H1 (cell line): ENCODE data around the gene UBE4B. TPM values are rescaled to one million over a fixed set of nuclear protein-coding genes. Genes with fewer than 3 reads are reported as not detected.

Experiments used
- CTCF ChIA-PET: fragments of 300-600 bp; sonication (Branson Sonifier 250); formaldehyde crosslinking; loops from one replicate; lab custom pipeline; 2021; ENCODE audit not compliant: partially characterized antibody; lab: Charles Lee
- POLR2A ChIA-PET: fragments of 300-600 bp; sonication (Branson Sonifier 250); formaldehyde crosslinking; loops from one replicate; lab custom pipeline; 2021; ENCODE audit warnings: inconsistent platforms; ENCODE audit not compliant: partially characterized antibody; lab: Charles Lee
- DNase-seq, 2 experiments: peaks; one replicate each; pipeline versions ENCODE4 v3.0.0 to v3.0.0-alpha.2; 2010 to 2022; ENCODE audit warnings: low spot score in 2 of 2, low read depth in 1 of 2, mixed read lengths in 1 of 2
- FAIRE-seq: peaks from 2 replicates; lab custom pipeline; 2011; peaks lifted over from hg19 to GRCh38; lab: Jason Lieb, UNC
- H2AFZ ChIP-seq: 2 replicates; pipeline ENCODE4 v1.8.1; 2012; ENCODE audit warnings: low read length, inconsistent platforms
- H2AK5ac ChIP-seq: 2 replicates; pipeline ENCODE4 v1.6.1; 2013; ENCODE audit warnings: low read depth, low read length
- H2BK120ac ChIP-seq: replicated peaks from 2 replicates; pipeline ENCODE3; 2013; ENCODE audit warnings: low read depth, low read length, inconsistent platforms
- H2BK12ac ChIP-seq: 2 replicates; pipeline ENCODE4 v1.6.1; 2013; ENCODE audit warnings: low read depth, low read length
- H2BK15ac ChIP-seq: 2 replicates; pipeline ENCODE4 v1.6.1; 2013; ENCODE audit warnings: low read length
- H2BK20ac ChIP-seq: 2 replicates; pipeline ENCODE4 v1.6.1; 2013; ENCODE audit warnings: low read length
- H2BK5ac ChIP-seq: 2 replicates; pipeline ENCODE4 v1.6.1; 2013; ENCODE audit warnings: low read depth, low read length
- H3K14ac ChIP-seq: 2 replicates; pipeline ENCODE4 v1.6.1; 2013; ENCODE audit warnings: inconsistent platforms; ENCODE audit not compliant: insufficient read length
- H3K18ac ChIP-seq: 2 replicates; pipeline ENCODE4 v1.6.1; 2013; ENCODE audit warnings: low read length; ENCODE audit errors: extremely low read depth
- H3K23ac ChIP-seq: 2 replicates; pipeline ENCODE4 v1.6.1; 2013; ENCODE audit warnings: inconsistent platforms; ENCODE audit not compliant: insufficient read length
- H3K23me2 ChIP-seq: 2 replicates; pipeline ENCODE4 v1.6.1; 2013; ENCODE audit warnings: low read depth, low read length
- H3K27ac ChIP-seq: 2 replicates; pipeline ENCODE4 v1.6.1; 2011; ENCODE audit warnings: low read depth, low read length, inconsistent platforms
- H3K27me3 ChIP-seq, 4 experiments: replicated peaks in 1 of 4; 1 replicate in 1 of 4; 2 replicates in 3 of 4; pipeline versions ENCODE4 v1.6.1 to v1.8.1; 2011 to 2013; ENCODE audit warnings: low read length in 3 of 4, mild to moderate bottlenecking in 3 of 4, inconsistent platforms in 2 of 4, mixed read lengths in 2 of 4, moderate library complexity in 1 of 4; ENCODE audit not compliant: control insufficient read depth in 3 of 4, insufficient read depth in 3 of 4; ENCODE audit errors: extremely low read depth in 1 of 4
- H3K36me3 ChIP-seq, 4 experiments: 2 replicates each; pipeline versions ENCODE4 v1.6.1 to v1.8.1; 2011 to 2013; ENCODE audit warnings: mild to moderate bottlenecking in 4 of 4, low read length in 3 of 4, moderate library complexity in 2 of 4, control low read depth in 1 of 4, inconsistent platforms in 1 of 4; ENCODE audit not compliant: insufficient read depth in 4 of 4, control insufficient read depth in 2 of 4
- H3K4ac ChIP-seq: replicated peaks from 2 replicates; pipeline ENCODE3; 2013; ENCODE audit warnings: low read length, low read depth, mixed read lengths, inconsistent platforms; ENCODE audit not compliant: insufficient read length
- H3K4me1 ChIP-seq, 4 experiments: replicated peaks in 1 of 4; 1 replicate in 1 of 4; 2 replicates in 3 of 4; pipeline versions ENCODE4 v1.6.1 to v1.8.1; 2011 to 2013; ENCODE audit warnings: low read length in 3 of 4, inconsistent platforms in 2 of 4, mixed read lengths in 1 of 4; ENCODE audit not compliant: insufficient read depth in 4 of 4, control insufficient read depth in 3 of 4
- H3K4me2 ChIP-seq, 2 experiments: 2 replicates each; pipeline versions ENCODE4 v1.6.1 to v1.8.1; 2011 to 2013; ENCODE audit warnings: low read depth in 2 of 2, low read length in 2 of 2, control low read depth in 1 of 2, inconsistent platforms in 1 of 2, mild to moderate bottlenecking in 1 of 2; ENCODE audit not compliant: insufficient read depth in 1 of 2
- H3K4me3 ChIP-seq, 4 experiments: fragments of 200-600, 300-600 bp in 1 of 4; sonication (generic), shearing (Covaris generic), sonication (Bioruptor Twin) in 1 of 4; 2 replicates each; pipeline versions ENCODE4 v1.5.1 to v1.8.1; 2011 to 2016; ENCODE audit warnings: low read length in 4 of 4, low read depth in 3 of 4, control low read depth in 2 of 4, inconsistent platforms in 2 of 4, mild to moderate bottlenecking in 2 of 4, mixed read lengths in 1 of 4, moderate library complexity in 1 of 4; ENCODE audit not compliant: insufficient read depth in 2 of 4; ENCODE audit errors: extremely low read depth in 1 of 4
- H3K56ac ChIP-seq: replicated peaks from 2 replicates; pipeline ENCODE3; 2013; ENCODE audit warnings: low read depth, mild to moderate bottlenecking, mixed read lengths, low read length, inconsistent platforms; ENCODE audit not compliant: insufficient read length
- H3K79me1 ChIP-seq: 2 replicates; pipeline ENCODE4 v1.6.1; 2013; ENCODE audit warnings: low read depth, low read length, control low read depth
- H3K79me2 ChIP-seq, 2 experiments: 2 replicates each; pipeline versions ENCODE4 v1.6.1 to v1.8.1; 2012 to 2013; ENCODE audit warnings: low read length in 2 of 2, mild to moderate bottlenecking in 2 of 2, inconsistent platforms in 1 of 2; ENCODE audit not compliant: insufficient read depth in 2 of 2, control insufficient read depth in 1 of 2
- H3K9ac ChIP-seq, 4 experiments: replicated peaks in 1 of 4; 1 replicate in 1 of 4; 2 replicates in 3 of 4; pipeline versions ENCODE4 v1.6.1 to v1.8.1; 2011 to 2013; ENCODE audit warnings: low read depth in 3 of 4, low read length in 3 of 4, control low read depth in 2 of 4, mild to moderate bottlenecking in 2 of 4, moderate library complexity in 2 of 4, inconsistent platforms in 1 of 4; ENCODE audit errors: extremely low read depth in 1 of 4
- H3K9me3 ChIP-seq, 2 experiments: 2 replicates each; pipeline versions ENCODE4 v1.6.1 to v1.8.1; 2012 to 2013; ENCODE audit warnings: mild to moderate bottlenecking in 2 of 2, moderate library complexity in 2 of 2, control low read depth in 1 of 2, inconsistent platforms in 1 of 2, low read depth in 1 of 2, low read length in 1 of 2, mixed read lengths in 1 of 2; ENCODE audit not compliant: insufficient read depth in 2 of 2
- H4K20me1 ChIP-seq, 2 experiments: replicated peaks in 1 of 2; 2 replicates each; pipeline versions ENCODE3 to v1.8.1; 2011 to 2013; ENCODE audit warnings: inconsistent platforms in 2 of 2, low read length in 2 of 2, mild to moderate bottlenecking in 1 of 2; ENCODE audit not compliant: insufficient read depth in 2 of 2, control insufficient read depth in 1 of 2
- H4K5ac ChIP-seq: 2 replicates; pipeline ENCODE4 v1.6.1; 2013; ENCODE audit warnings: low read length, low read depth, mixed read lengths, inconsistent platforms; ENCODE audit not compliant: insufficient read length
- H4K8ac ChIP-seq: 2 replicates; pipeline ENCODE4 v1.8.0; 2013; ENCODE audit warnings: mild to moderate bottlenecking, moderate library complexity, low read length, inconsistent platforms; ENCODE audit not compliant: insufficient read depth; ENCODE audit errors: extremely low read depth
- H4K91ac ChIP-seq: replicated peaks from 2 replicates; pipeline ENCODE3; 2013; ENCODE audit warnings: low read length, mixed read lengths, inconsistent platforms; ENCODE audit not compliant: insufficient read length
- ASH2L ChIP-seq: fragments of 200-600, 300-600 bp; sonication (generic); IDR thresholded peaks from one replicate; pipeline ENCODE4 v1.7.1; 2017; ENCODE audit warnings: low read length
- BCL11A ChIP-seq, 2 experiments: IDR thresholded peaks; one replicate each; pipeline ENCODE4 v1.6.1; 2011; ENCODE audit warnings: low read depth in 2 of 2, low read length in 2 of 2, mild to moderate bottlenecking in 2 of 2
- BRCA1 ChIP-seq: IDR thresholded peaks from 2 replicates; pipeline ENCODE4 v1.6.1; 2012; ENCODE audit warnings: low read depth, low read length, improper control_type of control experiment
- CBX5 ChIP-seq: fragments of 300-800, 300-1000 bp; sonication (generic); IDR thresholded peaks from 2 replicates; pipeline ENCODE4 v1.7.1; 2016; ENCODE audit warnings: antibody characterized with exemption, low read length, low read depth
- FOSL1 ChIP-seq: IDR thresholded peaks from 2 replicates; pipeline ENCODE4 v1.6.1; 2011; ENCODE audit warnings: mild to moderate bottlenecking, low read depth, low read length, moderate library complexity; ENCODE audit not compliant: insufficient read depth
- JUN ChIP-seq: IDR thresholded peaks from 2 replicates; pipeline ENCODE4 v1.6.1; 2011; ENCODE audit warnings: low read depth, mild to moderate bottlenecking, improper control_type of control experiment, low read length
- KDM1A ChIP-seq: fragments of 200-600, 300-600 bp; sonication (generic); IDR thresholded peaks from 2 replicates; pipeline ENCODE4 v1.7.1; 2016; ENCODE audit warnings: mild to moderate bottlenecking, low read length, borderline replicate concordance
- MAFK ChIP-seq: IDR thresholded peaks from 2 replicates; pipeline ENCODE4 v1.6.1; 2012; ENCODE audit warnings: low read depth, mild to moderate bottlenecking, improper control_type of control experiment, low read length
- RAD21 ChIP-seq, 2 experiments: IDR thresholded peaks in 1 of 2; conservative IDR thresholded peaks in 1 of 2; 2 replicates each; pipeline ENCODE4 v1.6.1; 2011; ENCODE audit warnings: low read depth in 2 of 2, low read length in 2 of 2, improper control_type of control experiment in 1 of 2, inconsistent platforms in 1 of 2, mild to moderate bottlenecking in 1 of 2, moderate library complexity in 1 of 2
- RFX5 ChIP-seq: IDR thresholded peaks from 2 replicates; pipeline ENCODE4 v1.6.1; 2011; ENCODE audit warnings: low read depth, low read length, improper control_type of control experiment, borderline replicate concordance
- SP1 ChIP-seq: IDR thresholded peaks from 2 replicates; pipeline ENCODE4 v1.6.1; 2011; ENCODE audit warnings: low read depth, low read length
- SUZ12 ChIP-seq: fragments of 200-600 bp; sonication (generic); IDR thresholded peaks from 2 replicates; pipeline ENCODE4 v1.6.1; 2012; ENCODE audit warnings: mild to moderate bottlenecking, inconsistent platforms, low read length, moderate library complexity, mixed read lengths
- polyA plus RNA-seq, 7 experiments: library from polyadenylated mRNA; depleted of rRNA in 3 of 7; stranded (reverse) in 5 of 7; unstranded in 2 of 7; fragments of >200 nt in 5 of 7; fragments of 200-250 nt in 2 of 7; gene quantifications; 1 replicate in 5 of 7; 2 replicates in 1 of 7; 4 replicates in 1 of 7; pipeline versions ENCODE4 v1.2.1 to v1.2.3, GENCODE V29; 2011 to 2013; ENCODE audit warnings: missing spikeins in 2 of 7, mixed read lengths in 2 of 7
- total RNA-seq: library from RNA; stranded (reverse); fragmentation: NEBNext Ultra II Directional; extraction: Animal tissue kit (Norgen Biotek cat#: 25700); gene quantifications from 2 replicates; pipeline ENCODE4 v1.2.1, GENCODE V29; 2021
- TF ChIP-seq, protein P1 (sequence below): IDR thresholded peaks from 2 replicates; pipeline ENCODE4 v1.6.1; 2012; ENCODE audit warnings: inconsistent platforms
- TF ChIP-seq, protein P2 (sequence below): IDR thresholded peaks from 2 replicates; pipeline ENCODE4 v1.6.1; 2011; ENCODE audit warnings: low read depth, mild to moderate bottlenecking, low read length; ENCODE audit not compliant: insufficient read depth

Gene UBE4B
- total and polyA plus RNA-seq, 2 of the 8 experiments (the other 6 are each of a cell fraction or from before 2014, with no cell fraction given) = 24.5 to 90.1 TPM

DNA sequence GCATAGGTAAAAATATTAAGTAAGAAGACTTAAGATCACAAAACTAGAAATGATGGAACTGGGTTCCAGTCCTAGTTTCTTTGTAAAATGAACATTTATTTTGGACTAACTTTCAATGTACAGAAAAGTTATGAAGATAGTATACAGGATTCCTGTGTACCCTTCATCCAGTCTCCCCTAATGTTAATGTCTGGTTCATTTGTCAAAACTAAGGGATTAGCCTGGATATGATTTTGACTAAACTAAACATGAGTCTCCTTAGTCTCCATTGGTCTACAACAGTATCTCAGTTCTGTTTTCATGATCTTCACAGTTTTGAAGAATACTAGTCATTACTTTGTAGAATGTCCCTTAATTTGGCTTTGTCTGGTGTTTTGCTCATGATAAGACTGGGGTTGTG is 54.5 kb downstream of the UBE4B start:
- no peaks in the 10 kb centered on the region for H3K9me3 ChIP-seq
- H3K79me1 ChIP-seq = no peaks in the 10 kb centered on the region; the same call in 1 of the 2 replicates
- no peak overlapping the region for H2BK5ac ChIP-seq
- H4K91ac ChIP-seq = no peak overlapping the region
- no peak overlapping the region for H2BK20ac ChIP-seq
- no peaks in the 10 kb centered on the region for H3K27me3 ChIP-seq
- peaks cover 0 to 4% of the 10 kb centered on the region in 2 experiments for H4K20me1 ChIP-seq
- no peak overlapping the region for H4K8ac ChIP-seq
- no peak overlapping the region for H2BK12ac ChIP-seq
- no peaks in the 10 kb centered on the region for H3K4me1 ChIP-seq
- H3K36me3 ChIP-seq = no peaks in the 10 kb centered on the region; a peak in 1 of 8 replicates
- H3K27ac ChIP-seq = no peak overlapping the region
- H3K23me2 ChIP-seq = no peaks in the 10 kb centered on the region; the same call in 1 of the 2 replicates
- peaks cover 0 to 23% of the 10 kb centered on the region in 2 experiments; a peak in 2 of 4 replicates for H3K79me2 ChIP-seq
- no peak overlapping the region for H3K56ac ChIP-seq
- no peak overlapping the region for H2BK120ac ChIP-seq
- H2BK15ac ChIP-seq = no peak overlapping the region
- no peak overlapping the region for H3K23ac ChIP-seq
- no peak overlapping the region for H3K14ac ChIP-seq
- no peak overlapping the region for H2AK5ac ChIP-seq
- H3K9ac ChIP-seq = no peak overlapping the region
- H3K18ac ChIP-seq = no peak overlapping the region
- DNase-seq (no peak), FAIRE-seq (no peak)
- H4K5ac ChIP-seq = no peak overlapping the region
- H3K4me3 ChIP-seq = no peak overlapping the region
- H3K4ac ChIP-seq = no peak overlapping the region
- POLR2A ChIA-PET = no interaction called here
- no peak overlapping the region for H2AFZ ChIP-seq
- H3K4me2 ChIP-seq = no peak overlapping the region
- CTCF ChIA-PET = interaction anchor here (1.0 kb wide), 1 partner anchor 121 kb away, joined by 3 read pairs; no protein-coding TSS in a partner anchor
- TF ChIP-seq JUN = no peak
- no peak for TF ChIP-seq KDM1A
- TF ChIP-seq BRCA1 = no peak
- TF ChIP-seq ASH2L = no peak
- TF ChIP-seq, protein P1, sequence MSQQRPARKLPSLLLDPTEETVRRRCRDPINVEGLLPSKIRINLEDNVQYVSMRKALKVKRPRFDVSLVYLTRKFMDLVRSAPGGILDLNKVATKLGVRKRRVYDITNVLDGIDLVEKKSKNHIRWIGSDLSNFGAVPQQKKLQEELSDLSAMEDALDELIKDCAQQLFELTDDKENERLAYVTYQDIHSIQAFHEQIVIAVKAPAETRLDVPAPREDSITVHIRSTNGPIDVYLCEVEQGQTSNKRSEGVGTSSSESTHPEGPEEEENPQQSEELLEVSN = no peak
- no peak for TF ChIP-seq CBX5
- no peak for TF ChIP-seq SUZ12
- no peak for TF ChIP-seq FOSL1
- TF ChIP-seq SP1 = no peak
- TF ChIP-seq BCL11A (IDR thresholded peaks at IDR 0.05; ENCODE audit: low read depth in 2 of 2, low read length in 2 of 2) = no peak
- no peak for TF ChIP-seq MAFK
- no peak for TF ChIP-seq RFX5
- TF ChIP-seq RAD21 (IDR thresholded peaks at IDR 0.05 in 1 of 2, conservative IDR thresholded peaks at IDR 0.05 in 1 of 2; ENCODE audit: low read depth in 2 of 2, low read length in 2 of 2) = no peak
- TF ChIP-seq, protein P2, sequence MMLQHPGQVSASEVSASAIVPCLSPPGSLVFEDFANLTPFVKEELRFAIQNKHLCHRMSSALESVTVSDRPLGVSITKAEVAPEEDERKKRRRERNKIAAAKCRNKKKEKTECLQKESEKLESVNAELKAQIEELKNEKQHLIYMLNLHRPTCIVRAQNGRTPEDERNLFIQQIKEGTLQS = no peak
